ENCODE data around the gene NF2. TPM values are rescaled to one million over a fixed set of nuclear protein-coding genes. Genes with fewer than 3 reads are reported as not detected.

Gene NF2
- 10 to 100 TPM; 28.8 to 67.4 (median 53.7) TPM for total RNA-seq
- polyA plus RNA-seq = 10 to 100 TPM; 12.2 to 22.2 (median 18.6) TPM
- long read RNA-seq, donor 1, full-length matches to known transcripts = 2 of 14 reads
- long read RNA-seq, donor 1, partial matches to known transcripts = 12 of 14 reads
- long read RNA-seq, donor 1, other reads (novel, unspliced or antisense) = 0 of 14 reads
- long read RNA-seq, donor 2, full-length matches to known transcripts = 1 of 1 reads
- long read RNA-seq, donor 2, partial matches to known transcripts = 0 of 1 reads
- long read RNA-seq, donor 2, other reads (novel, unspliced or antisense) = 0 of 1 reads
- long read RNA-seq, donor 3, full-length matches to known transcripts = 2 of 2 reads
- long read RNA-seq, donor 3, partial matches to known transcripts = 0 of 2 reads
- long read RNA-seq, donor 3, other reads (novel, unspliced or antisense) = 0 of 2 reads
- long read RNA-seq, donor 4, partial matches to known transcripts = 0 of 38 reads
- long read RNA-seq, donor 4, other reads (novel, unspliced or antisense) = 37 of 38 reads
- long read RNA-seq, donor 5, full-length matches to known transcripts = 25 of 44 reads
- long read RNA-seq, donor 5, partial matches to known transcripts = 3 of 44 reads
- long read RNA-seq, donor 5, other reads (novel, unspliced or antisense) = 16 of 44 reads
- long read RNA-seq, donor 6, partial matches to known transcripts = 2 of 20 reads
- long read RNA-seq, donor 6, other reads (novel, unspliced or antisense) = 18 of 20 reads
- long read RNA-seq, donor 7, full-length matches to known transcripts = 2 of 2 reads
- long read RNA-seq, donor 7, partial matches to known transcripts = 0 of 2 reads
- long read RNA-seq, donor 7, other reads (novel, unspliced or antisense) = 0 of 2 reads
- long read RNA-seq, donor 8, full-length matches to known transcripts = 6 of 6 reads
- long read RNA-seq, donor 8, partial matches to known transcripts = 0 of 6 reads
- long read RNA-seq, donor 8, other reads (novel, unspliced or antisense) = 0 of 6 reads
- long read RNA-seq, donor 9, full-length matches to known transcripts = 2 of 2 reads
- long read RNA-seq, donor 9, partial matches to known transcripts = 0 of 2 reads
- long read RNA-seq, donor 9, other reads (novel, unspliced or antisense) = 0 of 2 reads
- long read RNA-seq, donor 10, full-length matches to known transcripts = 1 of 1 reads
- long read RNA-seq, donor 10, partial matches to known transcripts = 0 of 1 reads
- long read RNA-seq, donor 10, other reads (novel, unspliced or antisense) = 0 of 1 reads

DNA sequence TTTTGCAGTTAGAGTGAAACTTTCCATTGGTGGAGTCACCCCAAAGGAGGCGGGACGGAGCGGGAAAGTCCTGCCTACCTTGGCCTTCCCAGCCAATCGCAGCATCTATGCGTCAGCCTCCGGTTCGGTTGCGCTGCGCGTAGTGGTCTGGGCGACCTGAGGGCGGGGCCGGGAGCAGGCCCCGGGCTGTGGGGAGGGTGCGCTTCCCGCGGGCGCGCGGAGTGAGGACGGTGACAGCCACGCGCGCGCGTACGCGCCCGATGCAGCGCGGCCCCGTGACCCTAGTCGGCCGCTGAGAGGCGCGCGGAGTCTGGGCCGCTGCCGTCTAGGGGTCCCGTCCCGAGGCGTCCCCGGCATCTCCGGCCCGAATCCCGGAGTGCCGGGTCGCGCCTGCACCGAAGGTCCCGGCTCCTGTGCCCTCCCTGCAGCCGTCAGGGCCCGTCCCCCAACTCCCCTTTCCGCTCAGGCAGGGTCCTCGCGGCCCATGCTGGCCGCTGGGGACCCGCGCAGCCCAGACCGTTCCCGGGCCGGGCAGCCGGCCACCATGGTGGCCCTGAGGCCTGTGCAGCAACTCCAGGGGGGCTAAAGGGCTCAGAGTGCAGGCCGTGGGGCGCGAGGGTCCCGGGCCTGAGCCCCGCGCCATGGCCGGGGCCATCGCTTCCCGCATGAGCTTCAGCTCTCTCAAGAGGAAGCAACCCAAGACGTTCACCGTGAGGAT is at the start of gene NF2:
Gene NF2 (plus strand): TSS at position 276 of the 718 bp plus-strand sequence. CDS start 366 bp downstream, at position 642.
- Histone ChIP-seq H3K36me3 (replicated peaks in 1 of 2) (no peaks in the 10 kb centered on the region), H3K4me1 (replicated peaks in 1 of 2) (peaks cover 11 to 20% of the 10 kb centered on the region in 2 donors), H3K9me3 (replicated peaks in 1 of 3) (no peaks in the 10 kb centered on the region), H3K27ac (peak within 1 kb of the TSS; percentile 73 to 99 (median 91)), H3K4me3 (peak within 1 kb of the TSS; percentile 61 to 95 (median 83)), H3K27me3 (no peaks in the 10 kb centered on the region)
- DNase-seq = peak; percentile 98 to 100 (median 99)
- 0 to 1% (median 1%) methylated on average over 11 to 74 of the region's 74 CpGs for WGBS, 4 donors
- intact Hi-C loops (cut with DNase I) = no loop called here
- TF ChIP-seq, protein P1, sequence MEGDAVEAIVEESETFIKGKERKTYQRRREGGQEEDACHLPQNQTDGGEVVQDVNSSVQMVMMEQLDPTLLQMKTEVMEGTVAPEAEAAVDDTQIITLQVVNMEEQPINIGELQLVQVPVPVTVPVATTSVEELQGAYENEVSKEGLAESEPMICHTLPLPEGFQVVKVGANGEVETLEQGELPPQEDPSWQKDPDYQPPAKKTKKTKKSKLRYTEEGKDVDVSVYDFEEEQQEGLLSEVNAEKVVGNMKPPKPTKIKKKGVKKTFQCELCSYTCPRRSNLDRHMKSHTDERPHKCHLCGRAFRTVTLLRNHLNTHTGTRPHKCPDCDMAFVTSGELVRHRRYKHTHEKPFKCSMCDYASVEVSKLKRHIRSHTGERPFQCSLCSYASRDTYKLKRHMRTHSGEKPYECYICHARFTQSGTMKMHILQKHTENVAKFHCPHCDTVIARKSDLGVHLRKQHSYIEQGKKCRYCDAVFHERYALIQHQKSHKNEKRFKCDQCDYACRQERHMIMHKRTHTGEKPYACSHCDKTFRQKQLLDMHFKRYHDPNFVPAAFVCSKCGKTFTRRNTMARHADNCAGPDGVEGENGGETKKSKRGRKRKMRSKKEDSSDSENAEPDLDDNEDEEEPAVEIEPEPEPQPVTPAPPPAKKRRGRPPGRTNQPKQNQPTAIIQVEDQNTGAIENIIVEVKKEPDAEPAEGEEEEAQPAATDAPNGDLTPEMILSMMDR (IDR thresholded peaks at IDR 0.05) = no peak
- TF ChIP-seq POLR2A (IDR thresholded peaks at IDR 0.05) = peak; percentile 71 to 84

DNA sequence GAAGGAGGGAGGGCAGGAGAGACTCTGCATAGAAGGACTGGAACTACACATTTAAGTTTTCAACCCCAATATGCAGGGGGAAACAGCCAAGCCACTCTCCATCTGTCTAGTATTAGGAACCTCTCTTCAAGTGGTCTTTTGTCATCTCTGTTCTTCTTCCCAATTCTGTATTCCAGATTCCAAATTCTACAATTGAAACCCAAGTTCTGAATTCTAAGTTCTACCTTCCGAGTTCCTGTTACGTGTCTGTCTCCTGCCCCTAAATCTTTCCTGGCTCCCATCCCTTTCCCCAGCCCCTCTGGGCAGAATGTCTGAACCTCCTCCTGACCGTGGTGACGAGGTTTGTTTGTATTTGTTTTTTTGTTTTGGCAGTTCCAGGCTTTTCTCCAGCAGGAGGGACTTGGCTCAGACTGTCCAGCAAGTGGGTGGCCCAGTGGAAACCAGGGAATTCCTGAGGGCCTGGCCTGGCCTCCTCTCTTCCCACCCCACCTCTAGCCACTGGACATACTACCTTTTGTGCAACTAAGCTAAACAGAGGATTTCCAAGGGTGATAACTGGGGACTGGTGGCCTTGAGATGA is 48.3 kb upstream of the NF2 start:
- intact Hi-C loops (cut with DNase I) = no loop called here
- Histone ChIP-seq H3K36me3 (replicated peaks in 1 of 2) (peaks cover 0 to 35% of the 10 kb centered on the region in 2 donors), H3K4me1 (replicated peaks in 1 of 2) (peaks cover 9 to 12% of the 10 kb centered on the region in 2 donors), H3K4me3 (no peak overlapping the region), H3K27me3 (no peaks in the 10 kb centered on the region), H3K27ac (peak overlapping the region in 4 of 5 donors; percentile 73 to 86 (median 83)), H3K9me3 (replicated peaks in 1 of 3) (no peaks in the 10 kb centered on the region)
- TF ChIP-seq POLR2A (IDR thresholded peaks at IDR 0.05) = no peak
- 41 to 51% (median 45%) methylated on average over 4 of the region's 4 CpGs for WGBS, 4 donors
- peak; percentile 36 to 79 (median 56) for DNase-seq

DNA sequence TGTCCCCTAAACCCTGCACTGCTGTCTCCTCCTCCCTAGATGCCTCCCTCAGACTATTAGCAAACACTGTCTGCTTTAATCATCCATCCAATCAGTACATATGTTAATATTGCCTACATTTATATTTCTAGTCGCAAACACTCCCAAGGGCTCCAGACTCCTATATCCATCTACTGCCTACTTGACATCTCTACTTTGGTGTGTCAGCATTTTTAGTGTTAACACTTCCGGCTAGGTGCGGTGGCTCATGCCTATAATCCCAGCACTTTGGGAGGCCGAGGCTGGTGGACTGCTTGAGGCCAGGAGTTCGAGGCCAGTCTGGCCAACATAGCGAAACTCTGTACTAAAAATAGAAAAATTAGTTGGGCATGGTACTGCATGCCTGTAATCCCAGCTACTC is 44.4 kb upstream of the NF2 start:
- no peaks in the 10 kb centered on the region for H3K27me3 ChIP-seq
- intact Hi-C loops (cut with DNase I) = no loop called here
- H3K9me3 ChIP-seq (replicated peaks in 1 of 3) = no peaks in the 10 kb centered on the region
- H3K4me1 ChIP-seq (replicated peaks in 1 of 2) = peaks cover 9 to 10% of the 10 kb centered on the region in 2 donors
- H3K27ac ChIP-seq = no peak overlapping the region
- TF ChIP-seq, protein P1 (IDR thresholded peaks at IDR 0.05) = no peak
- no peak for TF ChIP-seq POLR2A (IDR thresholded peaks at IDR 0.05)
- DNase-seq = no peak
- WGBS, 4 donors = 93 to 94% (median 94%) methylated on average over 6 of the region's 6 CpGs
- H3K4me3 ChIP-seq = no peak overlapping the region
- H3K36me3 ChIP-seq (replicated peaks in 1 of 2) = peaks cover 0 to 55% of the 10 kb centered on the region in 2 donors

DNA sequence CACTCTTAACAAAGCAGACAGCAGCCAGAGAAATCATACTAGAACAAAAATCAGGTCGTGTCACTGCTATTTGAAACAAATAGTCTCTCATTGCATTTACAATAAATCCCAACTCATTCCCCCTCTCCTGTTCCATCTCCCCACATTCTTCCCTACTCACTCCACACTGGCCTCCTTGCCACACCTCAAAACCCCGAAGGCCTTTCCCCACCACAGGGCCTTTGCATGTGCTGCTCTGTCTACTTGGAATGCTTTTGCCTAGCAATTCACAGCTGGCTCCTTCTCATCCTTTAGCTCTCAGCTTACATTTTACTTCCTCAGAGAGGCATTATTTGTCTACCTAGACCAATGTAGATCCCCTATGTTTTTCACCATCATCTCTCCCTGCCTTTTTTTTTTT is 43.6 kb upstream of the NF2 start:
- intact Hi-C loops (cut with DNase I) = no loop called here
- peaks cover 0 to 55% of the 10 kb centered on the region in 2 donors for H3K36me3 ChIP-seq (replicated peaks in 1 of 2)

More for the DNA sequence above, 43.6 kb upstream of the NF2 start:
- no peak for DNase-seq
- Histone ChIP-seq H3K27ac (no peak overlapping the region), H3K9me3 (replicated peaks in 1 of 3) (no peaks in the 10 kb centered on the region), H3K27me3 (no peaks in the 10 kb centered on the region), H3K4me3 (no peak overlapping the region), H3K4me1 (replicated peaks in 1 of 2) (peaks cover 1 to 2% of the 10 kb centered on the region in 2 donors)
- TF ChIP-seq POLR2A (IDR thresholded peaks at IDR 0.05) = no peak
- TF ChIP-seq, protein P1 (IDR thresholded peaks at IDR 0.05) = no peak
- WGBS, 4 donors = 89 to 97% (median 92%) methylated on average over 2 of the region's 2 CpGs
